ENCODE data around the gene TSHZ1.
A peak's percentile ranks its signal among the peaks of the same experiment; 100 is the strongest.

Gene TSHZ1

GRCh38 chr18:75208155-75208835 lies 2.3 kb upstream of the TSHZ1 start:
- DNase-seq, result peak; percentile 14 to 39

GRCh38 chr18:75208836-75209128 lies 1.8 kb upstream of the TSHZ1 start:
- no peak for DNase-seq

- peak; percentile 55 to 69 for DNase-seq
Observed at GRCh38 chr18:75209129-75209950, 1.3 kb upstream of the TSHZ1 start, which contains the start of gene PTGR3. Gene PTGR3 (minus strand): TSS chr18:75209139. CDS start chr18:75209058, 81 bp downstream.

GRCh38 chr18:75209951-75210258 lies 692 bp upstream of the TSHZ1 start:
- no peak for DNase-seq

GRCh38 chr18:75211002-75211621 lies 515 bp downstream of the TSHZ1 start:
- DNase-seq, result no peak

GRCh38 chr18:75211626-75211952 lies 992 bp downstream of the TSHZ1 start:
- no peak for DNase-seq

GRCh38 chr18:75211953-75212750 lies 1.6 kb downstream of the TSHZ1 start:
- no peak for DNase-seq

- no peak for DNase-seq
Observed at GRCh38 chr18:75212751-75213090, 2.1 kb downstream of the TSHZ1 start.

- no peak for DNase-seq
Observed at GRCh38 chr18:75213611-75214331, 3.2 kb downstream of the TSHZ1 start.

GRCh38 chr18:75214332-75214690 lies 3.7 kb downstream of the TSHZ1 start:
- no peak for DNase-seq

- no peak for DNase-seq
Observed at GRCh38 chr18:75214766-75215510, 4.3 kb downstream of the TSHZ1 start.

- DNase-seq, result no peak
Observed at GRCh38 chr18:75215663-75216062, 5.1 kb downstream of the TSHZ1 start.

- DNase-seq, result no peak
Observed at GRCh38 chr18:75216212-75216910, 5.8 kb downstream of the TSHZ1 start.

GRCh38 chr18:75216911-75217689 lies 6.5 kb downstream of the TSHZ1 start:
- no peak for DNase-seq

- no peak for DNase-seq
Observed at GRCh38 chr18:75218065-75218923, 7.7 kb downstream of the TSHZ1 start.

- DNase-seq, result no peak
Observed at GRCh38 chr18:75219745-75220375, 9.3 kb downstream of the TSHZ1 start.

- DNase-seq, result no peak
Observed at GRCh38 chr18:75220551-75221355, 10.2 kb downstream of the TSHZ1 start.

GRCh38 chr18:75221397-75221796 lies 10.8 kb downstream of the TSHZ1 start:
- no peak for DNase-seq
